CD4-positive, alpha-beta T cell treated with Interleukin-17A for 1 hour (primary cell): ENCODE results near the gene GABRR2.
"Not testable (repeated sequence)": the region's sequence is repeated elsewhere in the genome, so short reads cannot be mapped to it uniquely, and the experiment has no call there.

Source experiments
- DNase-seq: peaks from one replicate; pipeline ENCODE4 v3.0.0-alpha.2; 2020

GABRR2 gene

GRCh38 chr6:89255417-89255816 is 59.7 kb downstream of the GABRR2 start:
- DNase-seq = no peak

GRCh38 chr6:89254569-89254968 is 60.5 kb downstream of the GABRR2 start:
- DNase-seq = no peak

GRCh38 chr6:89252907-89253306 is 62.2 kb downstream of the GABRR2 start:
- DNase-seq = no peak

- DNase-seq = no peak
Measured at GRCh38 chr6:89251976-89252375, 63.1 kb downstream of the GABRR2 start.

DNA sequence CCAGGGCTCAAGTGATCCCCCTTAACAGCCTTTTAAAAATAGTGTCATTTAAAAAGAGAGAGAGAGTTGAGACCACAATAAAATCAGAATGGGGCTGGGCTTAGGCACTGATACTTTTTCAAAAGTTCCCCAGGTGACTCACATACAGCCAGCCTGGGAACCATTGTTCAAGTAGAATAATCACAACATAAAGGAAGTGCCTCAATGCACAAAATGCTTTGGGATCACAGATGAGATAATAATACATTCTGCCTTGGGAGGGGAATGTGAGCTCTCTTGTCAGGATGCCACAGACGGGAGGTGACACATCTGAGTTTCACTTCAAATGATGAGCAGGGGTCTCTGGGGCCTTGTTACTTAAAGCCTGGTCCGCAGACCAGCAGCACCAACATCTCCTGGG is 63.9 kb downstream of the GABRR2 start:
- DNase-seq = no peak

DNA sequence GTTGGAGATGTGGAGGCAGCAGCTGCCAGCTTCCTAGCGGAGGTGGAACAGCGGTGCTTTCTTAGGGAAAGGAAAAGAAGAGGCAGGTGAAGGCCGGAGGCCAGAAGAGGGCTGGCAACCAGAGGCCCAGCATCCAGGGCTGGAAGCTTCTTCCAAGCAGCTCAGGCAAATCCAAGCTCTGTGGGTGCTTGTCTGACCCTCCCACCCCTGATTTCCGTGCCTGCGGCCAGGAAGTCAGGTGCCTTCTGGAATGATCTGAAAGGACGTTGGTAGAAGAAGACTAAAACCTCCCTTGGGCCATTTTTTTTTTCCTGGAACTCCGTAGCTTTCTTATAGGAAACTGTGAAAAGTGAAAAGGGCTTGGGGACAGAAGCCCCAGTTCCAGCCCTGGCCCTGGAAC is 64.9 kb downstream of the GABRR2 start:
- no peak for DNase-seq

DNA sequence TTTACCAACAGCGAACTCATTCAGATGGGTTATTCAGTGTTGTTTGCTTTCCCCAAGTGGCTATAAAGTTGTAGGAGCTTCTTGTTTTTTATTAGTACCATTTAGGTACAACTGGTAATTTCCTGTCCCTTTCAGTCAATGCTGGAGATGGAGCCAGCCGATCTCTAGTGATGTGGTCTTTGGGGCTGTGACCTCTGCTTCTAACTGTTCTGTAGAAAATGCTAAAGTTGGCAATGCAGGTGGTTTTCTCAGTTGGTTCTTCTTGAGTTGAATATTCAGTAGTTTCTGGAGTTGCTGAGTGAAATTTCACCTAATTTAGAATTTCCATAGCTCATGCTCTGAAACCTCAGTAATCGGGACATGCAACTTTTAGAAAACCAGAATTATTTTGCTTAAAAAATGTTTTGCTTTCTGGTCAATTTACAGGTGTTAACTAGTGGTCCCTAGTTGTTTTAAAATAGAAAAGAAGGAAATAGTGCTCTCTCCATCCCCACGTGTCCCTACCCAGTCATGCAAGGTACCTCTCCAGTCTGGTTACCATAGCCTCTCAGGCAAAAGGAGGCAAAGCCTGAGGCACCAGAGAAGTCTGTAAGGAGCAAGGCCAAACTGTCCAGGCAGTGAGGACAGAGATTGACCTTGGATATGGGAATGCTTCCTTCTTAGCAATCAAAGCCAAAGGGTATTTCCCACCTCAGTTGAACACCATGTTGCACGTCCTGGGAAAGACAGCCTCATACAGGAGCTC is 70.7 kb downstream of the GABRR2 start:
- no peak for DNase-seq

DNA sequence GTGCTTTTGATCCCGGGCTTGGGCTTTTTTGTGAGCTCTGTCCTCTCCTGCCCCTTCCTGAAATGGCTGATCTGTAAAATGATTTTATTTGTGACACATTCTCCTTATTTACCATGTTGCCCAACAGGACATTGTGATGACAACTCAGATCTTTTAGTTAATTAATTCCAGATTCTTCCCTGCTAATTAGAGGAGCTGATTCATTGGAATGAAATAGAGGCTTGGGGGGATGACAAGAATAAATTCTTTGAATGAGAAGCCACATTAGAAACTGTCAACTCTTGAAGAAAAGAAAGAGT is 71.8 kb downstream of the GABRR2 start:
- no peak for DNase-seq

DNA sequence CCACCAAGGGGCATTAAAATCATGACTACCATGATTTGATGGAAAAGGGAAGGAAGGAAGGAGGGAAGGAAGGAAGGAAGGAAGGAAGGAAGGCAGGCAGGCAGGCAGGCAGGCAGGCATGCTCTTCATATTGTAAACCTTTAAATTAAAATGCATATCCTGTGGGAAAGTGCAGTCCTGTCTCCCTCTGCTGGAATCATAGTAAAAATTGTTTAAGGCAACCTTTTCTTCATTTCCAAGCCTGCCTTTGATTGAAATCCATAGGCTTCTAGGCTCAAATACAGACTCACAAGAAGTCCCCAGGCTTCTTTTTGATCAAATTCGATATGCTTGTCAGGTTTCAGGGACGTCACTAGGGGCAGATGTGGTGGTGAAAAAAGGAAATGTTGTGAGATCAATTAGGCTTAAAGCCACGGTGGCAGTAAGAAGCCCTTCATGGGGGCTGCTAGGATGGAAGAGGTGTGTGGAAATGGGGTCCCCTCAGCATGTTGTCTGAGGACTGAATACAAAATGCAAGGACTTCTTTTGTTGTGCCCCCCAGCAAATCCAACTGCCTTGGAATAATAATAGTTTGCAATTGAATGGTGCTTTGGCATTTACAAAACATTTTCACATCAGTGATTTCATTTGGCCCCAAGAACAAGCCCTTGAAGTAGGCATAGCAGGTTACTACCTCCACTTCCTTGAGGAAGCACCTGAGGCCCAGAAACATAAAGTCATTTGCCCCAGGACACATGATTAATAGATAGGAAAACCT is 72.3 kb downstream of the GABRR2 start:
- peak; percentile 51 for DNase-seq

GRCh38 chr6:89239338-89239737 is 75.8 kb downstream of the GABRR2 start:
- DNase-seq = peak; percentile 51

DNA sequence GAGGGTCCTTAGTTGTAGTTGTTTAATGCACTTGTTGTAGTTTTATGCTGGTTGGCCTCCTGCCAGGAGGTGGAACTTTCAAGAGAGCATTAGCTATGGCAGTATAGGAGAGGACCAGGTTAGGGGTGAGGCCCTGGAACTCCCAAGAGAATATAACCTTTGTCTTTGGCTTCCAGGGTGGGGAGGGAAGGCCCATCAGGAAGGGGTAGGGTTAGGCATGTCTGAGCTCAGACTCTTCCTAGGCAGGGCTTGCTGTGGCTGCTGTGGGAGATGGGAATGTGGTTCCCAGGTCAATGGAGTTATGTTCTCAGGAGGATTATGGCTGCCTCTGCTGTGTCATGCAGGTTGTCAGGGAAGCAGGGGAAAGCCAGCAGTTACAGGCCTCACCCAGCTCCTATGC is 77.9 kb downstream of the GABRR2 start:
- no peak for DNase-seq

GRCh38 chr6:89233605-89234004 is 81.5 kb downstream of the GABRR2 start:
- not testable (repeated sequence) for DNase-seq

GRCh38 chr6:89222712-89223039 is 92.4 kb downstream of the GABRR2 start:
- DNase-seq = no peak

DNA sequence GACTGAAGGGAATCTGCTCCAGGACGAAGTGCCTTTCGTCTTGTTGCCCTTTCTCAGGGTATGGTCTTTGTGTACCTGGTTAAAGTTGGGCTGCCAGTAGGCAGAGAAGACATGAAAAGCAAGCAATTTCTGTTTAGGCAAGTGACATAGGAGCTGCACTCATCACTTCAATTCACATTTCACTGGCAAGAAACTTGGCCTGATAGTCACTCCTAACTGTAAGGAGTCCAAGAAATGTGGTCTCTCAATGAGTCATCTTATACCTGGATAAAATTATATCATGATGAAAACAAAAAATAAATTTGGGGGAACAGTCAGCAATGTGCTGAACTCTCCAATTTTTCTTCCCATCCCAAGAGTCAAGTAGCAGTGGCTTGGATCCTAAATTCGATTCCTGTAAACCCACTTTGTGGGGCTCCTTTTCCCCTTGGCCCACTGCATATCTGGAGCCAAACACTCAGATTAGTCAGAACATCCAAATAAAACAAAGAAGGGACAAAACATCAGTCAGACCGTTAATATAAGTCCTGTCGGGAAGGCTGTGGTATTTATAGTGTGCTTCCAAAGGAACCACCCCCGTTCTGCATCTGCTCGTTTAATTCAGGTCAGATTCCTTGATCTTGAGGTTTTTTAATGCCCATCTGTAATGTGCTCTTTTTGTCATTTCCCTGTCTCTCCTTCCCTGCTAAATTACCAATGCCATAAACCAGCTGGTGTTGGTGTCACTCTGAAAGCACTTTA is 93.0 kb downstream of the GABRR2 start:
- DNase-seq = no peak

GRCh38 chr6:89221129-89221528 is 94.0 kb downstream of the GABRR2 start:
- DNase-seq = no peak

DNA sequence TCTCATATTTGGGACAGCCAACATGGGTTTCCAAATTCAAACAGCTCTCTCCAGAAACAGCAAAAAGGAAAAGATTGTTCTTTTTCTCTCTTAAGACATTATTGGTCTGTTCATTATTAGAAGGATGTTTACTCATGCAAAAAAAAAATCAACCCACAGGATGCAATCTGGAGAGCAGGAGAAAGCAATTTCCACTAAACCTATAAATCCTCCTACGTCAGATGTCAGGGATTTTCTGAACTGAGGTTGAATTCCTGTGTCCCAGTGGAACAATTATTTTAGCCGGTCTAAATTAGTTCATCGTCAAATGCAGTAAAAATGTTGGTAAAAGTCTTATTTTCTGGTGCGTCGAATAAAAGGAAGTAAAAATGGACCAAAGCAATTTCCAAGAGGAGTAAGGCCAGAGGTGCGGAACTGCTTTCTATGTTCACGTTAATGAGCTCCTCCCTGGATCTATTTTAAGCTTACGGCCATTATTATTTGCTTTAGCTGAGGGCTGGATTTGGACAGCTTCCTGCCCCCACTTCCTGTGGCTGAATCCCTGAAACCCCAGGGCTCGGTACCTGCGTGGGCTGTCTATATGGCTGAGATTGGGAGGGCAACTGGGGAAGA is 97.7 kb downstream of the GABRR2 start, which contains the start of gene GABRR1:
GABRR1 (minus strand) TSS at position 60 of the 612 bp plus-strand sequence; CDS start at position 24, 36 bp downstream.
- DNase-seq = no peak

DNA sequence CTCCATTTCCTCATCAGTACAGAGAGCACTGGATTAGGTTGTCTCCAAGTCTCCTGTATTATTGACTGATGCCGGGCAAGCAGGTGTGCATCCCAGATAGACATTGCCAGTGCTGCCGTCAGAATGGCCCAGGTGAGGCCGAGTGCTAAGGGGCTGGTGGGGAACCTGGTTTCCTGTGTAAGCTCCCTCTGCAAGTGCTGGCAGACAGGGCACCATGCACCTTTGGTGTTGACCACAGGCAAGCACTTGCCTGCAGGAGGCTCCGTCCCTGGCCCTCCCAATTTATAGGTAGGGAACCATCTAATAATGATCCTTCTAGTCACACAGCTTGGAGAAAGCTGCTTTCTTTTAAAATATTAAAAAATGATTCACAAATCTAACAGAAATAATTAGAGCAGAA is 98.7 kb downstream of the GABRR2 start:
- DNase-seq = no peak

DNA sequence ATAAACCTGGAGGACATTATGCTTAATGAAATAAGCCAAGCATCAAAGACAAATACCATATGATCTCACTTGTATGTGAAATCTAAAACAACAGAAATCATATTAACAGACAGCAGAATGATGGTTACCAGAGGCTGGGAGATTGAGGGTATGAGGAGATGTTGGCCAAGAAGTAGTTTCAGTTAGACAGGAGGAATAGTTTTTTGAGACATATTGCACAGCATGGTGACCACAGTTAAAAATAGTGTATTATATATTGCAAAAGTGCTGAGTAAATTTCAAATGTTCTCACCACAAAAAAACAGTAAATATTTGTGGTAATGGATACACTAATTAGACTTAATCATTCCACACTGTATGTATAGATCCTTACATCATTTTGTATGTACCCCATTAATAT is 99.7 kb downstream of the GABRR2 start:
- no peak for DNase-seq

- no peak for DNase-seq
Measured at GRCh38 chr6:89214197-89214596, 100.9 kb downstream of the GABRR2 start.

DNA sequence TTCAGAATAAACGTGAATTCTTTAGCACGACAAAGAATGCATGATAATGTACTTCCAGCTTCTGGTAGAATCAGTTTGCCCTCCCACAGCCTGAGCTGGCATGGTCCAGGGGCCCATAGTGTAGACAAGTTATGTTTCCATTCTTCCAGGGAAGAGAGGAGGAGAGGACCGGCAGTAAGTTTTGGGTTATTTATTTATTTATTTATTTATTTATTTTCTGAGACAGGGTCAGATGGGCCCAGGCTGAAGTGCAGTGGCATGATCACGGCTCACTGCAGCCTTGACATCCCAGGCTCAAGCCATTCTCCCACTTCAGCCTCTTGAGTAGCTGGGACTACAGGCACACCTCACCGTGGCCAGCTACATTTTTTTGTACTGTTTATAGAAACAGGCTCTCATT is 102.6 kb downstream of the GABRR2 start:
- no peak for DNase-seq

DNA sequence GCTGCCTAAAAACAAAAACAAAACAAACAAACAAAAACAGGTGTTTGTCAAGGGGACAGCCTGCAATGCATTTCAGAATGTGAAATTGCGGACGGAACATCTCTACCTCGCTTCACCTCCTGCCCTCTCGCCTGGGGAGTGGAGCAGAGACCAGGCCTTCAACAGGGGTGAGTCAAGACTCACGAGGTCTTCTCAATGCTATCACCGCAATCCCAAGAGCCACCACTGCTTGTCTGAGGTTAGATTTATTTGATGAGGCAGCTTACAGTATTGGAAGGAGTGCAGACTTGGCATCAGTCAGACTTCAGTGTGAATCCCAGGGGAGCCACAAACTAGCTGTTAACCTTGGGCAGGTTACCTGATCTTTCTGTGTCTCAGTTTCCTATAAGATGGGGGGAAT is 105.6 kb downstream of the GABRR2 start:
- DNase-seq = no peak

DNA sequence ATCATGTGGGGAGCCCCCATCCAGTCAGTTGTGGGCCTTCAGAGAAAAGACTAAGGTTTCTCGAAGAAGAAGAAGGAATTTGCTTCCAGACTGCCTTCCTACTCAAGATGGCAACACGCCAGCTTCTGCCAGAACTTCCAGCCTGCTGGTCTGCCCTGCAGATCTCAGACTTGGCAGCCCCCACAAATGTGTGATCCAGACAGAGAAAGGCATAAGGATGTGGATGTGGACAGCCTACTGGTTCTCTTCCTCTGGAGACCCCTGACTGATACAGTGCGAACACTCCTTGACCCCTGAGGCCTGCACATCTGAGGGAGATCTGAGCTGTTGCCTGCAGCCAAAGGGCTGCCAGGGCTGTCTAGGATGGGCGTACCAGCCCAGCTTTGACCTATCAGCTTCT is 106.5 kb downstream of the GABRR2 start:
- DNase-seq = no peak
